ENCODE data around the gene STAT3. TPM values are rescaled to one million over a fixed set of nuclear protein-coding genes. Genes with fewer than 3 reads are reported as not detected.

STAT3 gene
- total and polyA plus RNA-seq, 9 of the 15 experiments (the other 6 are each of a cell fraction or from before 2014, with no cell fraction given) = 90.0 to 179 (median 114) TPM

- no peak for TF ChIP-seq E4F1 (CRISPR knock-in tag; IDR thresholded peaks at IDR 0.05; ENCODE audit: borderline replicate concordance)
Measured at GRCh38 chr17:42284566-42284965, 103.7 kb downstream of the STAT3 start (continued).

- in situ Hi-C loops (cut with MboI) (no loop called here), intact Hi-C loops (cut with micrococcal nuclease) (no loop called here)
- Histone ChIP-seq H2AFZ (ENCODE audit: low read depth, low read length) (no peak overlapping the region), H3K36me3 (ENCODE audit: control insufficient read depth, insufficient read depth, low read length) (peaks cover 37% of the 10 kb centered on the region; the same call in 2 of the 3 replicates), H3K27me3 (ENCODE audit: control insufficient read depth in 2 of 2, insufficient read depth in 2 of 2, low read length in 2 of 2) (no peaks in the 10 kb centered on the region), H3K9me3 (replicated peaks; ENCODE audit: control insufficient read depth, insufficient read depth, low read depth, low read length) (no peaks in the 10 kb centered on the region), H3K4me2 (ENCODE audit: insufficient read depth, low read length) (peak overlapping the region; percentile 66), H3K27ac (ENCODE audit: extremely low read depth, low read depth, low read length) (peak overlapping the region; percentile 59), H3K9ac (ENCODE audit: insufficient read depth in 1 of 2, low read depth in 2 of 2, low read length in 2 of 2) (peak overlapping the region; percentile 47 to 82; a peak in 3 of 4 replicates), H3K79me2 (ENCODE audit: control insufficient read depth, insufficient read depth, low read length) (peaks cover 84% of the 10 kb centered on the region), H4K20me1 (replicated peaks; ENCODE audit: control insufficient read depth, insufficient read depth, low read length) (no peaks in the 10 kb centered on the region), H3K9me1 (ENCODE audit: control insufficient read depth, insufficient read depth, low read length) (no peaks in the 10 kb centered on the region), H3K4me1 (replicated peaks in 1 of 2; ENCODE audit: control insufficient read depth in 2 of 2, insufficient read depth in 2 of 2, low read length in 2 of 2) (peaks cover 47 to 61% of the 10 kb centered on the region in 2 experiments), H3K4me3 (peak overlapping the region; percentile 17; the same call in 1 of the 2 replicates)
- ChIA-PET POLR2A (no interaction called here), CTCF (ENCODE audit: low intra/inter-chr PET ratio) (no interaction called here)
- no peak for DNase-seq (ENCODE audit: extremely low read depth in 1 of 4, low spot score in 3 of 4)
- no TSS peak for BruUV-seq (replicated peaks)
- TF ChIP-seq CAMTA2 (CRISPR knock-in tag; conservative IDR thresholded peaks at IDR 0.05) (no peak), ESRRA (IDR thresholded peaks at IDR 0.05; ENCODE audit: borderline replicate concordance, low read depth) (peak; percentile 91), UBTF (IDR thresholded peaks at IDR 0.05; ENCODE audit: borderline replicate concordance in 1 of 2, low read depth in 2 of 2, low read length in 2 of 2) (no peak), TFE3 (CRISPR knock-in tag; IDR thresholded peaks at IDR 0.05) (no peak), POLR2A (conservative IDR thresholded peaks at IDR 0.05) (0 out of 2 replicates have a peak, but pooled peaks have one; percentile 6), ZNF121 (CRISPR knock-in tag; conservative IDR thresholded peaks at IDR 0.05) (no peak)
- 64% methylated on average over 3 of the region's 5 CpGs for WGBS (ENCODE audit: insufficient coverage, low coverage, missing lambda C conversion rate)
- peak; percentile 60 for FAIRE-seq
- no peak for ATAC-seq
Measured at GRCh38 chr17:42284024-42284369, 104.2 kb downstream of the STAT3 start.
